ENCODE results near the gene PPP6R2.
"Not testable (repeated sequence)": the region's sequence is repeated elsewhere in the genome, so short reads cannot be mapped to it uniquely, and the experiment has no call there.

PPP6R2 gene

DNA sequence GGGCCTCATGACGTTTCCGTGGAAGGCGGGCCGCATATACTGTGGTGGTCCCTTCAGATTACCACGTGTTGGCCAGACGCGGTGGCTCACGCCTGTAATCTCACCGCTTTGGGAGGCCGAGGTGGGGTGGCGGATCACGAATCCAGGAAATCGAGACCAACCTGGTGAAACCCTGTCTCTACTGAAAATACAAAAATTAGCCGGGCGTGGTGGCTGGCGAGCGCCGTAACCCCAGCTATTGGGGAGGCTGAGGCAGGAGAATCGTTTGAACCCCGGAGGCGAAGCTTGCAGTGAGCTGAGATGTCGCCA, 15.5 kb upstream of the PPP6R2 start:
- H3K27ac ChIP-seq (ENCODE audit: poor library complexity, severe bottlenecking) = peak overlapping the region; percentile 61
- TF ChIP-seq, protein P1, sequence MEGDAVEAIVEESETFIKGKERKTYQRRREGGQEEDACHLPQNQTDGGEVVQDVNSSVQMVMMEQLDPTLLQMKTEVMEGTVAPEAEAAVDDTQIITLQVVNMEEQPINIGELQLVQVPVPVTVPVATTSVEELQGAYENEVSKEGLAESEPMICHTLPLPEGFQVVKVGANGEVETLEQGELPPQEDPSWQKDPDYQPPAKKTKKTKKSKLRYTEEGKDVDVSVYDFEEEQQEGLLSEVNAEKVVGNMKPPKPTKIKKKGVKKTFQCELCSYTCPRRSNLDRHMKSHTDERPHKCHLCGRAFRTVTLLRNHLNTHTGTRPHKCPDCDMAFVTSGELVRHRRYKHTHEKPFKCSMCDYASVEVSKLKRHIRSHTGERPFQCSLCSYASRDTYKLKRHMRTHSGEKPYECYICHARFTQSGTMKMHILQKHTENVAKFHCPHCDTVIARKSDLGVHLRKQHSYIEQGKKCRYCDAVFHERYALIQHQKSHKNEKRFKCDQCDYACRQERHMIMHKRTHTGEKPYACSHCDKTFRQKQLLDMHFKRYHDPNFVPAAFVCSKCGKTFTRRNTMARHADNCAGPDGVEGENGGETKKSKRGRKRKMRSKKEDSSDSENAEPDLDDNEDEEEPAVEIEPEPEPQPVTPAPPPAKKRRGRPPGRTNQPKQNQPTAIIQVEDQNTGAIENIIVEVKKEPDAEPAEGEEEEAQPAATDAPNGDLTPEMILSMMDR (IDR thresholded peaks at IDR 0.05; ENCODE audit: poor library complexity, severe bottlenecking) = no peak
- ATAC-seq (ENCODE audit: low read depth) = no peak
- no peaks in the 10 kb centered on the region for H3K27me3 ChIP-seq (ENCODE audit: insufficient read depth, poor library complexity, severe bottlenecking)
- DNase-seq (ENCODE audit: low spot score) = no peak
- H3K4me1 ChIP-seq (ENCODE audit: insufficient read depth, poor library complexity, severe bottlenecking) = peaks cover 17% of the 10 kb centered on the region
- no peaks in the 10 kb centered on the region for H3K36me3 ChIP-seq (ENCODE audit: low read depth)
- H3K4me3 ChIP-seq (ENCODE audit: severe bottlenecking) = peak overlapping the region; percentile 98
- H3K9me3 ChIP-seq (ENCODE audit: severe bottlenecking) = no peaks in the 10 kb centered on the region

DNA sequence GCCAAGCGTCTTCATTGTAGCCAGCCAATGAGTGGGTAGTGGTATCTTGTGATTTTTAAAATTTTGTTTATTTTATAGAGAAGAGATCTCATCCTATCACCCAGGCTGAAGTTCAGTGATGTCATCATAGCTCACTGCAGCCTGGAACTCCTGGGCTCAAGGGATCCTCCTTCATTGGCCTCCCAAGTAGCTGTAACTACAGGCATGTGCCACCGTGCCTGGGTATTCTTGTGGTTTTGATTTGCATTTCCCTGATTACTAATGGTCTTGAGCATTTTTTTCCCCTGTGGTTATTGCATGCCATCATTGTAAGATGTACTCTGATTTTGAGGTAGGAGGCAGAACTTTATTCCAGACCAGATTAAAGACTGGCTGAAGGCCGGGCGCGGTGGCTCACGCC, 13.9 kb upstream of the PPP6R2 start:
- Histone ChIP-seq H3K9me3 (ENCODE audit: severe bottlenecking) (no peaks in the 10 kb centered on the region), H3K36me3 (ENCODE audit: low read depth) (no peaks in the 10 kb centered on the region), H3K4me3 (ENCODE audit: severe bottlenecking) (no peak overlapping the region), H3K27ac (ENCODE audit: poor library complexity, severe bottlenecking) (no peak overlapping the region), H3K4me1 (ENCODE audit: insufficient read depth, poor library complexity, severe bottlenecking) (peaks cover 17% of the 10 kb centered on the region), H3K27me3 (ENCODE audit: insufficient read depth, poor library complexity, severe bottlenecking) (no peaks in the 10 kb centered on the region)
- ATAC-seq (ENCODE audit: low read depth) (no peak), DNase-seq (ENCODE audit: low spot score) (no peak)
- TF ChIP-seq, protein P1 (IDR thresholded peaks at IDR 0.05; ENCODE audit: poor library complexity, severe bottlenecking) = no peak

DNA sequence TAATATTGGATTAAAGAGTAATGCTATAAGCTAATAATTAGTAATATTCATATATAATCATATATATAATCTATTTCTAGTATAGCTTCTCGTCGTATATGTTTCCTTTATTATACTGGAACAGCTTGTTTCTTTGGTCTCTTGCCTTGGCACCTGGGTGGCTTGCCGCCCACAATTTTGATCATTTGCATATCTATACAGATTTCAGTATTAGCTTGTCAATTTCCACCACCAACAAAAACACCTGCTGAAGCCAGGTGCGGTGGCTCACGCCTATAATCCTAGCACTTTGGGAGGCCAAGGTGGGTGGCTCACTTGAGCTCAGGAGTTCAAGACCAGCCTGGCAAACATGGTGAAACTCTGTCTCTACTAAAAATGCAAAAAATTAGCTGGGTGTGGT, 8.7 kb upstream of the PPP6R2 start:
- not testable (repeated sequence) for ATAC-seq (ENCODE audit: low read depth); H3K4me3 ChIP-seq (ENCODE audit: severe bottlenecking); H3K4me1 ChIP-seq (ENCODE audit: insufficient read depth, poor library complexity, severe bottlenecking); H3K27me3 ChIP-seq (ENCODE audit: insufficient read depth, poor library complexity, severe bottlenecking); H3K9me3 ChIP-seq (ENCODE audit: severe bottlenecking); H3K27ac ChIP-seq (ENCODE audit: poor library complexity, severe bottlenecking); DNase-seq (ENCODE audit: low spot score); H3K36me3 ChIP-seq (ENCODE audit: low read depth)

DNA sequence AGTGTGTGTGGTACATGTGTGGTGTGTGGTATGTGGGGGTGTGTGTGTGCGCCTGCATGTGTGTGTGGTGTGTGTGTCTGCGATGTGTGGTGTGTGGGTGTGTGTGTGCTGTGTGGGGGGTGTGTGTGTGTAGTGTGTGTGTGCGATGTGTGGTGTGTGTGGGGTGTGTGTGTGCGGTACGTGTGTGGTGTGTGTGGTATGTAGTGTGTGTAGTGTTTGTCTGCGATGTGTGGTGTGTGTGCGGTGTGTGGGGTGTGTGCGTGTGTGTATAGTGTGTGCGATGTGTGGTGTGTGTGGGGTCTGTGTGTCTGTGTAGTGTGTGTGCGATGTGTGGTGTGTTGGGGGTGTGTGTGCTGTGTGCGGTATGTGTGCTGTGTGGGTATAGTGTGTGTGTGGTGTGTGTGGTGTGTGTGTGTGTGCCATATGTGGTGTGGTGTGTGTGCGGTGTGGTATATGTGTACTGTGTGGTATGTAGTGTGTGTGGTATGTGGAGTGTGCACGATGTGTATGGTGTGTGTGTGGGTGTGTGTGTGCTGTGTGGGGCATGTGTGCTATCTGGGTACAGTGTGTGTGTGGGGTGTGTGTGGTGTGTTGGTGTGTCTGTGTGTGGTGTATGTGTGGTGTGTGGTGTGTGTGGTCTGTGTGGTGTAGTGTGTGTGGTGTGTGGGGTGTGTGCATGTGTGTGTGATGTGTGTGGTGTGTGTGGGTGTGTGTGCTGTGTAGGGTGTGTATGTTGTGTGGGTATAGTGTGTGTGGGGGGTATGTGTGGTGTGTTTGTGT, 5.7 kb upstream of the PPP6R2 start:
- Histone ChIP-seq H3K36me3 (ENCODE audit: low read depth) (no peaks in the 10 kb centered on the region), H3K4me1 (ENCODE audit: insufficient read depth, poor library complexity, severe bottlenecking) (no peaks in the 10 kb centered on the region), H3K4me3 (ENCODE audit: severe bottlenecking) (no peak overlapping the region), H3K27ac (ENCODE audit: poor library complexity, severe bottlenecking) (no peak overlapping the region), H3K27me3 (ENCODE audit: insufficient read depth, poor library complexity, severe bottlenecking) (no peaks in the 10 kb centered on the region), H3K9me3 (ENCODE audit: severe bottlenecking) (no peaks in the 10 kb centered on the region)
- ATAC-seq (ENCODE audit: low read depth) (no peak), DNase-seq (ENCODE audit: low spot score) (no peak)
- TF ChIP-seq, protein P1 (IDR thresholded peaks at IDR 0.05; ENCODE audit: poor library complexity, severe bottlenecking) = no peak

DNA sequence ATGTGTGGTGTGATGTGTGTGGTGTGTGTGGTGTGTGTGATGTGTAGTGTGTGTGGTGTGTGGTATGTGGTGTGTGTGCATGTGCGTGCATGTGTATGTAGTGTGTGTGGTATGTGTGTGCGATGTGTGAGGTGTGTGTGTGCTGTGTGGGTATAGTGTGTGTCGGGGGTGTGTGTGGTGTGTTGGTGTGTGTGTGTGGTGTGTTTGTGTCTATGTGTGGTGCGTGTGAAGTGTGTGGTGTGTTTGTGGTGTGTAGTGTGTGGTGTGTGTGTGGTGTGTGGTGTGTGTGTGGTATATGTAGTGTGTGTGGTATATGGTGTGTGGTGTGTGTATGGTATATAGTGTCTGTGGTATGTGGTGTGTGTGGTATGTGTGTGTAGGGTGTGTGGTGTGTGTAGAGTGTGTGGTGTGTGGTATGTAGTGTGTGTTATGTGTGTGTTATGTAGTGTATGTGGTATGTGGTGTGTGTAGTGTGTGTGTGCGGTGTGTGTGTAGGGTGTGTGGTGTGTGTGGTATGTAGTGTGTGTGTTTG, 5.0 kb upstream of the PPP6R2 start:
- Histone ChIP-seq H3K9me3 (ENCODE audit: severe bottlenecking) (no peaks in the 10 kb centered on the region), H3K36me3 (ENCODE audit: low read depth) (no peaks in the 10 kb centered on the region), H3K4me1 (ENCODE audit: insufficient read depth, poor library complexity, severe bottlenecking) (no peaks in the 10 kb centered on the region), H3K4me3 (ENCODE audit: severe bottlenecking) (no peak overlapping the region), H3K27ac (ENCODE audit: poor library complexity, severe bottlenecking) (no peak overlapping the region), H3K27me3 (ENCODE audit: insufficient read depth, poor library complexity, severe bottlenecking) (no peaks in the 10 kb centered on the region)
- DNase-seq (ENCODE audit: low spot score) = no peak
- TF ChIP-seq, protein P1 (IDR thresholded peaks at IDR 0.05; ENCODE audit: poor library complexity, severe bottlenecking) = no peak
- no peak for ATAC-seq (ENCODE audit: low read depth)

Measured in RWPE2 (cell line).